ENCODE results near the gene PLIN5. TPM values are rescaled to one million over a fixed set of nuclear protein-coding genes. Genes with fewer than 3 reads are reported as not detected.

Gene PLIN5
- total and polyA plus RNA-seq, 2 of the 8 experiments (the other 6 are each of a cell fraction or from before 2014, with no cell fraction given) = 2.0 to 2.5 TPM

DNA sequence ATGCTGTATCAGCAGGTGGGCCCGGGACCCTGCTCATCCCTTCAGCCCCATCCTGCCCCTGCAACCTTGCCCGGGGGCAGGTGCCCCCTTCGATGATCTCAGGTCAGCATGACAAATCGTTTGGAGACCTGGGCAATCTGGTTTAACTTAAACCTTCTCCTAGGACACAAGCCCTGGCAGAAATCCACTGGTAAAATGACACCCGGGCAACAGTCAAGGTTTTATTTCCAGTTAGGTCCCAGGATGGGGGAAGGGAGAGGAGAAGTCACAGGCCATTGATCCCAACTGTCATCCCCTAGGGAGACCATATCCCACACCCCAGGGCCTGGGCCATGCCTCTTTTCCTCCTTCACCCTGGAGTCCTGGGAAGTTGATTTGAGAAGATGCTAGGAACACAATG is 1.8 kb upstream of the PLIN5 start (continued):
- TF ChIP-seq, protein P1, sequence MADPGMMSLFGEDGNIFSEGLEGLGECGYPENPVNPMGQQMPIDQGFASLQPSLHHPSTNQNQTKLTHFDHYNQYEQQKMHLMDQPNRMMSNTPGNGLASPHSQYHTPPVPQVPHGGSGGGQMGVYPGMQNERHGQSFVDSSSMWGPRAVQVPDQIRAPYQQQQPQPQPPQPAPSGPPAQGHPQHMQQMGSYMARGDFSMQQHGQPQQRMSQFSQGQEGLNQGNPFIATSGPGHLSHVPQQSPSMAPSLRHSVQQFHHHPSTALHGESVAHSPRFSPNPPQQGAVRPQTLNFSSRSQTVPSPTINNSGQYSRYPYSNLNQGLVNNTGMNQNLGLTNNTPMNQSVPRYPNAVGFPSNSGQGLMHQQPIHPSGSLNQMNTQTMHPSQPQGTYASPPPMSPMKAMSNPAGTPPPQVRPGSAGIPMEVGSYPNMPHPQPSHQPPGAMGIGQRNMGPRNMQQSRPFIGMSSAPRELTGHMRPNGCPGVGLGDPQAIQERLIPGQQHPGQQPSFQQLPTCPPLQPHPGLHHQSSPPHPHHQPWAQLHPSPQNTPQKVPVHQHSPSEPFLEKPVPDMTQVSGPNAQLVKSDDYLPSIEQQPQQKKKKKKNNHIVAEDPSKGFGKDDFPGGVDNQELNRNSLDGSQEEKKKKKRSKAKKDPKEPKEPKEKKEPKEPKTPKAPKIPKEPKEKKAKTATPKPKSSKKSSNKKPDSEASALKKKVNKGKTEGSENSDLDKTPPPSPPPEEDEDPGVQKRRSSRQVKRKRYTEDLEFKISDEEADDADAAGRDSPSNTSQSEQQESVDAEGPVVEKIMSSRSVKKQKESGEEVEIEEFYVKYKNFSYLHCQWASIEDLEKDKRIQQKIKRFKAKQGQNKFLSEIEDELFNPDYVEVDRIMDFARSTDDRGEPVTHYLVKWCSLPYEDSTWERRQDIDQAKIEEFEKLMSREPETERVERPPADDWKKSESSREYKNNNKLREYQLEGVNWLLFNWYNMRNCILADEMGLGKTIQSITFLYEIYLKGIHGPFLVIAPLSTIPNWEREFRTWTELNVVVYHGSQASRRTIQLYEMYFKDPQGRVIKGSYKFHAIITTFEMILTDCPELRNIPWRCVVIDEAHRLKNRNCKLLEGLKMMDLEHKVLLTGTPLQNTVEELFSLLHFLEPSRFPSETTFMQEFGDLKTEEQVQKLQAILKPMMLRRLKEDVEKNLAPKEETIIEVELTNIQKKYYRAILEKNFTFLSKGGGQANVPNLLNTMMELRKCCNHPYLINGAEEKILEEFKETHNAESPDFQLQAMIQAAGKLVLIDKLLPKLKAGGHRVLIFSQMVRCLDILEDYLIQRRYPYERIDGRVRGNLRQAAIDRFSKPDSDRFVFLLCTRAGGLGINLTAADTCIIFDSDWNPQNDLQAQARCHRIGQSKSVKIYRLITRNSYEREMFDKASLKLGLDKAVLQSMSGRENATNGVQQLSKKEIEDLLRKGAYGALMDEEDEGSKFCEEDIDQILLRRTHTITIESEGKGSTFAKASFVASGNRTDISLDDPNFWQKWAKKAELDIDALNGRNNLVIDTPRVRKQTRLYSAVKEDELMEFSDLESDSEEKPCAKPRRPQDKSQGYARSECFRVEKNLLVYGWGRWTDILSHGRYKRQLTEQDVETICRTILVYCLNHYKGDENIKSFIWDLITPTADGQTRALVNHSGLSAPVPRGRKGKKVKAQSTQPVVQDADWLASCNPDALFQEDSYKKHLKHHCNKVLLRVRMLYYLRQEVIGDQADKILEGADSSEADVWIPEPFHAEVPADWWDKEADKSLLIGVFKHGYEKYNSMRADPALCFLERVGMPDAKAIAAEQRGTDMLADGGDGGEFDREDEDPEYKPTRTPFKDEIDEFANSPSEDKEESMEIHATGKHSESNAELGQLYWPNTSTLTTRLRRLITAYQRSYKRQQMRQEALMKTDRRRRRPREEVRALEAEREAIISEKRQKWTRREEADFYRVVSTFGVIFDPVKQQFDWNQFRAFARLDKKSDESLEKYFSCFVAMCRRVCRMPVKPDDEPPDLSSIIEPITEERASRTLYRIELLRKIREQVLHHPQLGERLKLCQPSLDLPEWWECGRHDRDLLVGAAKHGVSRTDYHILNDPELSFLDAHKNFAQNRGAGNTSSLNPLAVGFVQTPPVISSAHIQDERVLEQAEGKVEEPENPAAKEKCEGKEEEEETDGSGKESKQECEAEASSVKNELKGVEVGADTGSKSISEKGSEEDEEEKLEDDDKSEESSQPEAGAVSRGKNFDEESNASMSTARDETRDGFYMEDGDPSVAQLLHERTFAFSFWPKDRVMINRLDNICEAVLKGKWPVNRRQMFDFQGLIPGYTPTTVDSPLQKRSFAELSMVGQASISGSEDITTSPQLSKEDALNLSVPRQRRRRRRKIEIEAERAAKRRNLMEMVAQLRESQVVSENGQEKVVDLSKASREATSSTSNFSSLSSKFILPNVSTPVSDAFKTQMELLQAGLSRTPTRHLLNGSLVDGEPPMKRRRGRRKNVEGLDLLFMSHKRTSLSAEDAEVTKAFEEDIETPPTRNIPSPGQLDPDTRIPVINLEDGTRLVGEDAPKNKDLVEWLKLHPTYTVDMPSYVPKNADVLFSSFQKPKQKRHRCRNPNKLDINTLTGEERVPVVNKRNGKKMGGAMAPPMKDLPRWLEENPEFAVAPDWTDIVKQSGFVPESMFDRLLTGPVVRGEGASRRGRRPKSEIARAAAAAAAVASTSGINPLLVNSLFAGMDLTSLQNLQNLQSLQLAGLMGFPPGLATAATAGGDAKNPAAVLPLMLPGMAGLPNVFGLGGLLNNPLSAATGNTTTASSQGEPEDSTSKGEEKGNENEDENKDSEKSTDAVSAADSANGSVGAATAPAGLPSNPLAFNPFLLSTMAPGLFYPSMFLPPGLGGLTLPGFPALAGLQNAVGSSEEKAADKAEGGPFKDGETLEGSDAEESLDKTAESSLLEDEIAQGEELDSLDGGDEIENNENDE (IDR thresholded peaks at IDR 0.05; ENCODE audit: insufficient replicate concordance, low read length) = no peak
- TF ChIP-seq, protein P2, sequence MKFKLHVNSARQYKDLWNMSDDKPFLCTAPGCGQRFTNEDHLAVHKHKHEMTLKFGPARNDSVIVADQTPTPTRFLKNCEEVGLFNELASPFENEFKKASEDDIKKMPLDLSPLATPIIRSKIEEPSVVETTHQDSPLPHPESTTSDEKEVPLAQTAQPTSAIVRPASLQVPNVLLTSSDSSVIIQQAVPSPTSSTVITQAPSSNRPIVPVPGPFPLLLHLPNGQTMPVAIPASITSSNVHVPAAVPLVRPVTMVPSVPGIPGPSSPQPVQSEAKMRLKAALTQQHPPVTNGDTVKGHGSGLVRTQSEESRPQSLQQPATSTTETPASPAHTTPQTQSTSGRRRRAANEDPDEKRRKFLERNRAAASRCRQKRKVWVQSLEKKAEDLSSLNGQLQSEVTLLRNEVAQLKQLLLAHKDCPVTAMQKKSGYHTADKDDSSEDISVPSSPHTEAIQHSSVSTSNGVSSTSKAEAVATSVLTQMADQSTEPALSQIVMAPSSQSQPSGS (IDR thresholded peaks at IDR 0.05; ENCODE audit: low read length) = no peak
- TF ChIP-seq, protein P3, sequence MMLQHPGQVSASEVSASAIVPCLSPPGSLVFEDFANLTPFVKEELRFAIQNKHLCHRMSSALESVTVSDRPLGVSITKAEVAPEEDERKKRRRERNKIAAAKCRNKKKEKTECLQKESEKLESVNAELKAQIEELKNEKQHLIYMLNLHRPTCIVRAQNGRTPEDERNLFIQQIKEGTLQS (IDR thresholded peaks at IDR 0.05; ENCODE audit: insufficient read depth, low read depth, low read length) = no peak
- TF ChIP-seq, protein P4, sequence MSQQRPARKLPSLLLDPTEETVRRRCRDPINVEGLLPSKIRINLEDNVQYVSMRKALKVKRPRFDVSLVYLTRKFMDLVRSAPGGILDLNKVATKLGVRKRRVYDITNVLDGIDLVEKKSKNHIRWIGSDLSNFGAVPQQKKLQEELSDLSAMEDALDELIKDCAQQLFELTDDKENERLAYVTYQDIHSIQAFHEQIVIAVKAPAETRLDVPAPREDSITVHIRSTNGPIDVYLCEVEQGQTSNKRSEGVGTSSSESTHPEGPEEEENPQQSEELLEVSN (IDR thresholded peaks at IDR 0.05) = no peak
- TF ChIP-seq BRCA1 (IDR thresholded peaks at IDR 0.05; ENCODE audit: low read depth, low read length) (no peak), POU5F1 (IDR thresholded peaks at IDR 0.05; ENCODE audit: low read depth, low read length) (no peak), TAF7 (optimal IDR thresholded peaks at IDR 0.05; ENCODE audit: borderline replicate concordance, low read depth, low read length) (no peak)
